ENCODE data around the gene UTS2R.

- TF ChIP-seq CTCF (IDR thresholded peaks at IDR 0.05; ENCODE audit: poor library complexity, severe bottlenecking) (no peak), REST (IDR thresholded peaks at IDR 0.05; ENCODE audit: borderline replicate concordance) (no peak), EZH2 (IDR thresholded peaks at IDR 0.05; ENCODE audit: borderline replicate concordance, insufficient read depth, low read length, poor library complexity, severe bottlenecking) (no peak), MXI1 (conservative IDR thresholded peaks at IDR 0.05; ENCODE audit: poor library complexity, severe bottlenecking) (no peak), RAD21 (conservative IDR thresholded peaks at IDR 0.05) (no peak), POLR2AphosphoS5 (IDR thresholded peaks at IDR 0.05) (no peak), TAF1 (IDR thresholded peaks at IDR 0.05; ENCODE audit: low read depth) (no peak), EP300 (conservative IDR thresholded peaks at IDR 0.05; ENCODE audit: poor library complexity, severe bottlenecking) (no peak)
Observed at GRCh38 chr17:82389379-82389778, 17.8 kb downstream of the UTS2R start.
